PFSK-1 (cell line): ENCODE measurements around the gene ANKS1B.

ENCODE experiments used
- FOXP2 ChIP-seq: optimal IDR thresholded peaks from 2 replicates; pipeline ENCODE3; 2011; ENCODE audit warnings: borderline replicate concordance, control low read depth, inconsistent platforms; ENCODE audit not compliant: insufficient read depth; ENCODE audit errors: extremely low read length, extremely low read depth
- POLR2AphosphoS5 ChIP-seq: IDR thresholded peaks from 2 replicates; pipeline ENCODE4 v1.6.1; 2012; ENCODE audit warnings: low read depth, mild to moderate bottlenecking, control low read depth, low read length, moderate library complexity
- REST ChIP-seq, 2 experiments: IDR thresholded peaks; 2 replicates each; pipeline versions ENCODE4 v1.6.1 to v1.8.0; 2011 to 2012; ENCODE audit warnings: low read depth in 2 of 2, low read length in 2 of 2, control low read depth in 1 of 2, inconsistent platforms in 1 of 2, mild to moderate bottlenecking in 1 of 2, moderate library complexity in 1 of 2; ENCODE audit not compliant: insufficient read depth in 1 of 2
- SIN3A ChIP-seq: IDR thresholded peaks from 2 replicates; pipeline ENCODE4 v1.6.1; 2012; ENCODE audit warnings: mild to moderate bottlenecking, low read length, moderate library complexity, borderline replicate concordance; ENCODE audit not compliant: insufficient read depth
- TAF1 ChIP-seq: IDR thresholded peaks from 2 replicates; pipeline ENCODE4 v1.6.1; 2012; ENCODE audit warnings: low read length, control low read depth, borderline replicate concordance; ENCODE audit not compliant: insufficient read depth

- TF ChIP-seq TAF1 (no peak), POLR2AphosphoS5 (no peak), REST (IDR thresholded peaks at IDR 0.05; ENCODE audit: insufficient read depth in 1 of 2, low read depth in 2 of 2, low read length in 2 of 2) (no peak), SIN3A (no peak), FOXP2 (no peak)
Measured at GRCh38 chr12:98770230-98770629, 1214.5 kb downstream of the ANKS1B start.
